GM21526 (cell line): ENCODE results near the gene FAM53B.
"Not testable (repeated sequence)": the region's sequence is repeated elsewhere in the genome, so short reads cannot be mapped to it uniquely, and the experiment has no call there.

Experiments used
- ATAC-seq: cut with Tn5 transposase; IDR thresholded peaks from one replicate; pipeline ENCODE4 v1.9.1; 2021; ENCODE audit warnings: moderate library complexity; ENCODE audit not compliant: unreplicated experiment, low FRiP score

FAM53B gene

DNA sequence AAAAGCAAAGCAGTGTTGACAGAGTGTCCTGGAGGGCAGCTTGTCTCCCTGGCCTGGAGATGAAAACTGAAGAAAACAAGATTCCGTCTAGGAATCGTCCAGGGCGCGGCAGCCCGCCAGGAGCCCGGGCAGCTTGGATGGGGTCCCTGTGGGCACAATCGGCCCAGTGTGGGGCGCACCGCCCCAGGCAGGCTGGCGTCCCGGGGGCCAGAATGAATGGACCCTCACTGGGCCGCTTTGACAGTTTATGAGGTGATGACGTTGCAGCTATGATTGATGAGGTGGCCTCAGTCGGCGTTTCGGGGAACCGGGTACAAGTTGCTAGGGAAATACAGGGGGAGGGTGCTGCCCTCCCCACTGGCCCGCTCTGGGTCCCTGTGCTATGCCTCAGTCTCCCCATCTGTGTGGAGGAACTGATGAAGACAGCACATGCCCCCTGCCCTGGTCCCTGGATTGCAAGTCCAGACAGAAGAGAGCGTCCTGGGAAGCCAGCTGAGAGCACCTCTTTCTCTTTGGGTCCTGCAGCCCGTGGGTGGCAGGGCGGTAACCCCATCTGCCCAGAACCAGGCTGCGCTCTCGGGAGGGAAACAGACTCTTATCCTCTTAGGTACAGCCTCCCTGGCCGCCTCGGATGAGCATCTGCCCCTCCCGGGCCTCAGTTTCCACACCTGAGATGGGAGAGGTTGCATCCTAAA is 151.3 kb downstream of the FAM53B start:
- no peak for ATAC-seq

DNA sequence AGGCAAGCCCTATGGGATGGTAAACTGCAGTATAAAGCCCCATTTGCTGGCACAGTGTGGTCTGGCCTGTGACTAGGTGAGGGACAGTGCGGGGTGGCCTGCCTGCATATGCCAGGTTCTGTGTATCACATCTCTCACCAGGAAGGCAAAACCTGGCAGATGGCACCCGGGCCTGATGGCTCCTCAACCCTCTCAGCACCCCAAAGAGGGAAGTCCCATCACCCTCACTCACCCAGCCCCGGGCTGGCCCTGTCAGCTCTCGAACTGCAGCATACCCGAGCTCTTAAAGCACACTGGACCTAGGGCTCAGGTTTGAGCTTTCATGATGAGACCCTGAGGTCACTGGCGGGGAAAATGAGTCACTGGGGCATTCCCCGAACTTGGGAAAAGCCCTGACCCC is 152.1 kb downstream of the FAM53B start:
- ATAC-seq = no peak

GRCh38 chr10:124591123-124591495 is 153.1 kb downstream of the FAM53B start:
- ATAC-seq = no peak

GRCh38 chr10:124590216-124591122 is 153.7 kb downstream of the FAM53B start:
- ATAC-seq = no peak

DNA sequence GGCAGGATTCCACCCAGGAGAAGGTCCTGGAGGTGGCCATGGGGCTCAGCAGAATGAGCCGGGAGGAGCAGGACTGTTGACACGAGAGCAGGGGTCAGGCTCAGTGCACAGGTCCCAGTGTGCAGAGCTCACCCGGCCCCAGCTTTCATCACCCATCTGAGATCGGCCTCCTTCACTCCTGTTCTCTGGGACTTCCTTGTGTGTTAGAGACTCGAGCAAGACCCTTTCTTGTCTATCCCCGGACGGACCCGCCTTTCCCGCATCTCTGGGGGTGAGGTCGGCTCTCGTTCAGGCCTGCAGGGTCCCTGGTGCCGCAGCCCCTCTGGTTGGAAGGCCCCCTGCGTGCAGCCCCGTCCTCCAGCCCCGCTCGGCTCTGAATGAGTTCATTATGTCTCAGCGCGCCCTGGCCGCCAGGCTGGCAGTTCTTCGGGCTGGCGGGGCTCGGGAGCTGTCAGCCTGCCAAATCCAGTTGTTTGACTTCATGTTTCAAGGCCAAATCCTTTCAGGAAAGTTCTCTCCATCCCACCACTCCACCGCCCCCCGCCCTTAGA is 154.6 kb downstream of the FAM53B start:
- no peak for ATAC-seq

GRCh38 chr10:124588736-124589490 is 155.3 kb downstream of the FAM53B start:
- ATAC-seq = no peak

GRCh38 chr10:124588341-124588735 is 155.8 kb downstream of the FAM53B start:
- ATAC-seq = not testable (repeated sequence)

- ATAC-seq = no peak
Observed at GRCh38 chr10:124587811-124588211, 156.4 kb downstream of the FAM53B start.

- no peak for ATAC-seq
Observed at GRCh38 chr10:124586142-124586541, 158.0 kb downstream of the FAM53B start.

GRCh38 chr10:124579011-124579399 is 165.2 kb downstream of the FAM53B start:
- ATAC-seq = no peak

DNA sequence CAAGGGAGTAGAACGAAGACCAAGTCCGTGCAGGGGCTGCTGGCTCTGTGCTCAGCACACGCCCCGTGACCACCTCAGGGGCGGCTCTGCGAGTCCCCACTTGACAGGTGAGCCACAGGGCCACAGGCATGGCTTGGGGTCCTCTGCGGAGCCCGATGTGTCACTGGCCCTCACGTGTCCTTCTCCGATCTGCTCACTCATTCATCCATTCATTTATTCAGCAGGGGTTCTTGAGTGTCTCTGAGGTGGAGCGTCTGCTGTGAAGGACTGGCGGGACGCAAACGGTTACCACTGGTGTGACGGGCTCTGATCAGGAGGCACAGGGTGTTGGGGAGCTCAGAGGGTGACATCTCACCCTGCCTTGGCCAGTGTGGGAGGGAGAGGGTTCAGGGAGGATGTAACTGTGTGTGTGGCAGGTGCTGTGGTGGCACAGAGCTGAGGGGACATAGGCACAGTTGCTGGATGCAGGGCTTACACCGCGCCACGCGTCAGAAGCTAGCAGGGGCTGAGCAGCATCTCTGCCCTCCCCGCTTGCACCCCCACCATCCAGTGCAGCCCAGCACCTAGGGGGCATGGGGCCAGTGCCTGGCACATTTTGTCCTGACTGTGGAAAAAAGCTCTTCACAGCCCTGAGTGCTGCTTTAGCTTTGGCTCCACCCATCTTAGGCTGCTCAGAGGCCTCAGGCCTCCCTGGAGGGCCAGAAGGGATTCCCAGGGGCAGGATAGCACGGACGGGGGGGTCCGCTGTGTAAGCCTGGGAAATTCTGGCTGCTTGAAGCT is 165.8 kb downstream of the FAM53B start:
- ATAC-seq = no peak

- ATAC-seq = no peak
Observed at GRCh38 chr10:124577651-124578050, 166.5 kb downstream of the FAM53B start.

DNA sequence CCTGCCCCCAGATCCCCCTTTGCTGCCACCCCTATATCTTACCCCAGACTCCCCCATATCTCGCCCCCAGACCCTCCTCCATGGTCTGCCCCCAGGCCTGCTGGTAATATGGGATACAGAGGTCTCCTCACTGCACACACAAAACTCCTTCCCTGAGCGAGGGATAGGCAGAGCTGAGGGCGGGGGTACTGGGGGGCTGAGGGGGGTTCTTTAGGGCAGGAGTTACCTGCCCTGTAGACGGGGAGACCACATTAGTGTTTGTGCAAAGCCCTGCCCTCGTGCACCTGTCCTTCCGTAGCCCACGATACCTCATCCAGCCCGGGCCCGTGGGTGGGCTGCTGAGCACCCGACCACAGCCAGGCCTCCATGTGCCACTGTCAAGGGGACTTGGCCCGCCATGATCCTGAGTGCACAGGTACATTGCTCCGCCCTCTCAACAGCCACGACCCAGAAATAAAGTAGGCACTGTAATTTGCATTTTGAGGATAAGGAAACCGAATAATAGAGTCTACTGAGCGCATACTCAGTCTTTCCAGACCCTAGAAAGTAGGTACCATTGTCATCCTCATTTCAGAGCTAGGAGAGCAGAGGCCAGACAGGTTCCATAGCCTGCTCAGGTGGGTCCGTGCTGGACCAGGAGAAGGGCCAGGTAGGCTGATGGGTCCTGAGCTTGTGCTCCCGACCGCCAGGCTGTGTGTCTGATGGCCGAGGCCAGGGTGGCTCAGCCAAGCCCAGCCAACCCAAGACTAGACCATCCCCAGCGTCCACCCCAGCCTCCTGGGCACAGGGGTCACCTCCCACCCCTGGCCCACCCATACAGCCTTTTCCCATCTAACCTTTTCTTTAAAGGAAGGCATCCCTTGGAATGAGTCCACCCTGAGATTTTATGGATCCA is 167.4 kb downstream of the FAM53B start:
- ATAC-seq = no peak

GRCh38 chr10:124575107-124576035 is 168.8 kb downstream of the FAM53B start:
- no peak for ATAC-seq

DNA sequence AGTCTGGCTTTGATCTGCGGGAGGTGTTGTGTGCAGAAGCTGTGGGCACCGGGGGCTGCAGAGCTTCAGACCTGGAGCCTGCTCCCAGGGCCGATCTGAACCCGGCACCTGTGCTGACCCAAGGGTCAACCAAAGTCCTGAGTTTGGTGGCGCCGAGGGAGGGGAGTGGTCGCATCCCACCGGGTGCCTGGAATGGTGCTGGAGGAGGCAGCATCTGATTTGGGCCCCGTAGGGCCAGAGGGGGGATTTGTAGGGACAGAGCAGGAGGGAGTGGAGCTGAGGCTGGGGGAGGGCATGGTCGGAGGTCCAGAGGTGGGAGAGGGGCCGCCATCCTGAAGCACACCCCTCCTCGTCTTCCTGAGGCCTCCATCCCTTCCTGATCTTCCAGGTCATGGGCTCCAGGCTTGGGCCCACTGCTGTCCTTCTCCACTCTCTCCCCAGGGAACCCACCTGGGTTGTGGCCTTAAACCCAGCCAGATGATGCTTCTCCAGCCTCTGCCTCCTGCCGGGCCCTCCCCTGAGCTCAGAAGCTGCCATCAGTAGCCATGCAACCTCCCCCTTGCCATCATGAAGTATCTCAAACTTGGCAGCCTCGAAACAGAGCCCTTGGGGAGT is 169.6 kb downstream of the FAM53B start:
- no peak for ATAC-seq

- no peak for ATAC-seq
Observed at GRCh38 chr10:124573726-124574455, 170.3 kb downstream of the FAM53B start.

DNA sequence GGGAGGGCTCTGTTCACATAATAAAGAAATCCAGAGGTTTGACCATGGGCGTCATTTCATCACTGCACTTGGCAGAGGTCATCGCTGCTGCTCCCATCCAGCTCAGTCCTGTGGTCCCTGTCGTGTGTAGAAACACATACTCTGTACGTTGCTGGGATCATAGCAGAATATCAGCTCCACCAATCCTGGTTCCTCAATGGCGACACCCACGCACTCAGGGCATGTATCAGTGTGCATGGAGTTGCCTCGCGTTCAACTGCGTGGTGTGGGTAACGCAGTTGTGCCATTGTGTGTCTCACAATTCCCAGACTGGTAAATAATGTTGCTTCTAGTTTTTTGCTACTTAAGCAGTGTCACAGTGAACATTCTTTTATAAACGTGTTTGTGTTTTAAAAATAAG is 171.4 kb downstream of the FAM53B start:
- no peak for ATAC-seq
